ENCODE results near the gene AUTS2.

- TF ChIP-seq CTCF (IDR thresholded peaks at IDR 0.05 in 2 of 3, conservative IDR thresholded peaks at IDR 0.05 in 1 of 3; ENCODE audit: control insufficient read depth in 2 of 3, extremely low read depth in 1 of 3, insufficient read depth in 1 of 3, low read depth in 3 of 3, low read length in 3 of 3) (no peak), POLR2A (IDR thresholded peaks at IDR 0.05; ENCODE audit: low read depth, low read length) (no peak), RFX5 (IDR thresholded peaks at IDR 0.05; ENCODE audit: low read depth, low read length) (no peak), LARP7 (IDR thresholded peaks at IDR 0.05) (no peak), EZH2 (IDR thresholded peaks at IDR 0.05; ENCODE audit: borderline replicate concordance, control insufficient read depth, low read depth, low read length) (no peak), RCOR1 (conservative IDR thresholded peaks at IDR 0.05; ENCODE audit: low read depth, low read length) (no peak), ZNF24 (IDR thresholded peaks at IDR 0.05) (no peak)
These were observed 889.6 kb downstream of the AUTS2 start for GRCh38 chr7:70487886-70488285.

Measured in GM12878 (cell line).